ENCODE results near the gene HDDC3.
"Not testable (repeated sequence)": the region's sequence is repeated elsewhere in the genome, so short reads cannot be mapped to it uniquely, and the experiment has no call there.

Gene HDDC3

GRCh38 chr15:90930861-90931574 is 1.3 kb downstream of the HDDC3 start:
- Histone ChIP-seq H3K36me3 (ENCODE audit: control insufficient read depth in 2 of 2, insufficient read depth in 2 of 2, low read length in 2 of 2) (no peaks in the 10 kb centered on the region), H3K4me3 (ENCODE audit: low read length in 2 of 2) (peak overlapping the region; percentile 80 to 84), H3K27ac (ENCODE audit: low read length) (peak overlapping the region; percentile 78), H3K9ac (ENCODE audit: low read length in 2 of 2) (peak overlapping the region; percentile 29 to 84), H3K27me3 (ENCODE audit: control insufficient read depth in 1 of 2, insufficient read depth in 2 of 2, low read length in 2 of 2) (no peaks in the 10 kb centered on the region), H3K4me1 (ENCODE audit: control insufficient read depth, insufficient read depth, low read length) (peaks cover 45% of the 10 kb centered on the region), H3K9me3 (ENCODE audit: control insufficient read depth in 2 of 2, low read length in 2 of 2) (no peaks in the 10 kb centered on the region)

- Histone ChIP-seq H3K36me3 (ENCODE audit: control insufficient read depth in 2 of 2, insufficient read depth in 2 of 2, low read length in 2 of 2) (no peaks in the 10 kb centered on the region), H3K27ac (ENCODE audit: low read length) (peak overlapping the region; percentile 78), H3K27me3 (ENCODE audit: control insufficient read depth in 1 of 2, insufficient read depth in 2 of 2, low read length in 2 of 2) (no peaks in the 10 kb centered on the region), H3K4me3 (ENCODE audit: low read length in 2 of 2) (peak overlapping the region; percentile 80 to 84), H3K4me1 (ENCODE audit: control insufficient read depth, insufficient read depth, low read length) (peaks cover 31% of the 10 kb centered on the region), H3K9me3 (ENCODE audit: control insufficient read depth in 2 of 2, low read length in 2 of 2) (no peaks in the 10 kb centered on the region), H3K9ac (ENCODE audit: low read length in 2 of 2) (peak overlapping the region; percentile 84 to 86)
These were observed 2.9 kb downstream of the HDDC3 start for GRCh38 chr15:90929246-90930019.

GRCh38 chr15:90928106-90928505 is 4.2 kb downstream of the HDDC3 start:
- H3K9ac ChIP-seq (ENCODE audit: low read length in 2 of 2); H3K9me3 ChIP-seq (ENCODE audit: control insufficient read depth in 2 of 2, low read length in 2 of 2); H3K27ac ChIP-seq (ENCODE audit: low read length); H3K27me3 ChIP-seq (ENCODE audit: control insufficient read depth in 1 of 2, insufficient read depth in 2 of 2, low read length in 2 of 2); H3K36me3 ChIP-seq (ENCODE audit: control insufficient read depth in 2 of 2, insufficient read depth in 2 of 2, low read length in 2 of 2); H3K4me3 ChIP-seq (ENCODE audit: low read length in 2 of 2): not testable (repeated sequence)
- peaks cover 24% of the 10 kb centered on the region for H3K4me1 ChIP-seq (ENCODE audit: control insufficient read depth, insufficient read depth, low read length)

- H3K27me3 ChIP-seq (ENCODE audit: control insufficient read depth in 1 of 2, insufficient read depth in 2 of 2, low read length in 2 of 2); H3K9me3 ChIP-seq (ENCODE audit: control insufficient read depth in 2 of 2, low read length in 2 of 2); H3K4me3 ChIP-seq (ENCODE audit: low read length in 2 of 2); H3K9ac ChIP-seq (ENCODE audit: low read length in 2 of 2); H3K36me3 ChIP-seq (ENCODE audit: control insufficient read depth in 2 of 2, insufficient read depth in 2 of 2, low read length in 2 of 2); H3K27ac ChIP-seq (ENCODE audit: low read length): not testable (repeated sequence)
- peaks cover 13% of the 10 kb centered on the region for H3K4me1 ChIP-seq (ENCODE audit: control insufficient read depth, insufficient read depth, low read length)
These were observed 5.6 kb downstream of the HDDC3 start for GRCh38 chr15:90926766-90927165.

- Histone ChIP-seq H3K9me3 (ENCODE audit: control insufficient read depth in 2 of 2, low read length in 2 of 2) (no peaks in the 10 kb centered on the region), H3K4me1 (ENCODE audit: control insufficient read depth, insufficient read depth, low read length) (no peaks in the 10 kb centered on the region), H3K27ac (ENCODE audit: low read length) (no peak overlapping the region), H3K27me3 (ENCODE audit: control insufficient read depth in 1 of 2, insufficient read depth in 2 of 2, low read length in 2 of 2) (no peaks in the 10 kb centered on the region), H3K4me3 (ENCODE audit: low read length in 2 of 2) (no peak overlapping the region), H3K36me3 (ENCODE audit: control insufficient read depth in 2 of 2, insufficient read depth in 2 of 2, low read length in 2 of 2) (peaks cover 9 to 18% of the 10 kb centered on the region in 2 donors), H3K9ac (ENCODE audit: low read length in 2 of 2) (no peak overlapping the region)
These were observed 8.0 kb downstream of the HDDC3 start for GRCh38 chr15:90924375-90924774.

GRCh38 chr15:90922712-90923322 is 9.5 kb downstream of the HDDC3 start:
- not testable (repeated sequence) for H3K4me1 ChIP-seq (ENCODE audit: control insufficient read depth, insufficient read depth, low read length); H3K27me3 ChIP-seq (ENCODE audit: control insufficient read depth in 1 of 2, insufficient read depth in 2 of 2, low read length in 2 of 2); H3K9ac ChIP-seq (ENCODE audit: low read length in 2 of 2); H3K27ac ChIP-seq (ENCODE audit: low read length); H3K9me3 ChIP-seq (ENCODE audit: control insufficient read depth in 2 of 2, low read length in 2 of 2); H3K4me3 ChIP-seq (ENCODE audit: low read length in 2 of 2)
- peaks cover 21 to 31% of the 10 kb centered on the region in 2 donors for H3K36me3 ChIP-seq (ENCODE audit: control insufficient read depth in 2 of 2, insufficient read depth in 2 of 2, low read length in 2 of 2)

- Histone ChIP-seq H3K36me3 (ENCODE audit: control insufficient read depth in 2 of 2, insufficient read depth in 2 of 2, low read length in 2 of 2) (peaks cover 29 to 40% of the 10 kb centered on the region in 2 donors), H3K4me1 (ENCODE audit: control insufficient read depth, insufficient read depth, low read length) (no peaks in the 10 kb centered on the region), H3K27me3 (ENCODE audit: control insufficient read depth in 1 of 2, insufficient read depth in 2 of 2, low read length in 2 of 2) (no peaks in the 10 kb centered on the region), H3K9ac (ENCODE audit: low read length in 2 of 2) (no peak overlapping the region), H3K9me3 (ENCODE audit: control insufficient read depth in 2 of 2, low read length in 2 of 2) (no peaks in the 10 kb centered on the region), H3K27ac (ENCODE audit: low read length) (no peak overlapping the region), H3K4me3 (ENCODE audit: low read length in 2 of 2) (no peak overlapping the region)
These were observed 10.5 kb downstream of the HDDC3 start for GRCh38 chr15:90921887-90922286.

GRCh38 chr15:90918835-90919234 is 13.5 kb downstream of the HDDC3 start:
- no peaks in the 10 kb centered on the region for H3K9me3 ChIP-seq (ENCODE audit: control insufficient read depth in 2 of 2, low read length in 2 of 2)
- H3K9ac ChIP-seq (ENCODE audit: low read length in 2 of 2) = no peak overlapping the region
- H3K27me3 ChIP-seq (ENCODE audit: control insufficient read depth in 1 of 2, insufficient read depth in 2 of 2, low read length in 2 of 2) = no peaks in the 10 kb centered on the region
- no peaks in the 10 kb centered on the region for H3K4me1 ChIP-seq (ENCODE audit: control insufficient read depth, insufficient read depth, low read length)
- H3K36me3 ChIP-seq (ENCODE audit: control insufficient read depth in 2 of 2, insufficient read depth in 2 of 2, low read length in 2 of 2) = peaks cover 41 to 66% of the 10 kb centered on the region in 2 donors
- no peak overlapping the region for H3K4me3 ChIP-seq (ENCODE audit: low read length in 2 of 2)
- no peak overlapping the region for H3K27ac ChIP-seq (ENCODE audit: low read length)

- no peak overlapping the region for H3K4me3 ChIP-seq (ENCODE audit: low read length in 2 of 2)
- H3K36me3 ChIP-seq (ENCODE audit: control insufficient read depth in 2 of 2, insufficient read depth in 2 of 2, low read length in 2 of 2) = peaks cover 47 to 72% of the 10 kb centered on the region in 2 donors
- H3K9me3 ChIP-seq (ENCODE audit: control insufficient read depth in 2 of 2, low read length in 2 of 2) = no peaks in the 10 kb centered on the region
- H3K9ac ChIP-seq (ENCODE audit: low read length in 2 of 2) = no peak overlapping the region
- no peaks in the 10 kb centered on the region for H3K4me1 ChIP-seq (ENCODE audit: control insufficient read depth, insufficient read depth, low read length)
- H3K27ac ChIP-seq (ENCODE audit: low read length) = no peak overlapping the region
- no peaks in the 10 kb centered on the region for H3K27me3 ChIP-seq (ENCODE audit: control insufficient read depth in 1 of 2, insufficient read depth in 2 of 2, low read length in 2 of 2)
These were observed 14.1 kb downstream of the HDDC3 start for GRCh38 chr15:90918034-90918788.

GRCh38 chr15:90917569-90917968 is 14.8 kb downstream of the HDDC3 start:
- no peaks in the 10 kb centered on the region for H3K27me3 ChIP-seq (ENCODE audit: control insufficient read depth in 1 of 2, insufficient read depth in 2 of 2, low read length in 2 of 2)
- H3K9me3 ChIP-seq (ENCODE audit: control insufficient read depth in 2 of 2, low read length in 2 of 2) = no peaks in the 10 kb centered on the region
- no peak overlapping the region for H3K27ac ChIP-seq (ENCODE audit: low read length)
- H3K36me3 ChIP-seq (ENCODE audit: control insufficient read depth in 2 of 2, insufficient read depth in 2 of 2, low read length in 2 of 2) = peaks cover 53 to 79% of the 10 kb centered on the region in 2 donors
- H3K9ac ChIP-seq (ENCODE audit: low read length in 2 of 2) = no peak overlapping the region
- H3K4me1 ChIP-seq (ENCODE audit: control insufficient read depth, insufficient read depth, low read length) = no peaks in the 10 kb centered on the region
- H3K4me3 ChIP-seq (ENCODE audit: low read length in 2 of 2) = no peak overlapping the region

Data from stomach smooth muscle (tissue), 2 donors.